Fibroblast of lung (primary cell): ENCODE measurements around the gene STARD10. TPM values are rescaled to one million over a fixed set of nuclear protein-coding genes. Genes with fewer than 3 reads are reported as not detected.

Source experiments
- DNase-seq, 2 donors: peaks; one replicate each; pipeline versions ENCODE4 v3.0.0 to v3.0.0-alpha.2; 2010; ENCODE audit warnings: low read depth in 2 of 2
- H2AFZ ChIP-seq: 2 replicates; pipeline ENCODE4 v1.5.1; 2012; ENCODE audit warnings: low read length, control low read depth, inconsistent platforms
- H3K27ac ChIP-seq: 2 replicates; pipeline ENCODE4 v1.5.1; 2011; ENCODE audit warnings: low read length, control low read depth; ENCODE audit not compliant: insufficient read depth
- H3K27me3 ChIP-seq: 2 replicates; pipeline ENCODE4 v1.5.1; 2011; ENCODE audit warnings: mild to moderate bottlenecking, low read length; ENCODE audit not compliant: control insufficient read depth, insufficient read depth
- H3K36me3 ChIP-seq: 2 replicates; pipeline ENCODE4 v1.5.1; 2011; ENCODE audit warnings: low read length; ENCODE audit not compliant: control insufficient read depth, insufficient read depth
- H3K4me1 ChIP-seq: 2 replicates; pipeline ENCODE4 v1.5.1; 2011; ENCODE audit warnings: low read length; ENCODE audit not compliant: control insufficient read depth, insufficient read depth; ENCODE audit errors: extremely low read depth
- H3K4me2 ChIP-seq: 2 replicates; pipeline ENCODE4 v1.5.1; 2011; ENCODE audit warnings: low read length, control low read depth; ENCODE audit not compliant: insufficient read depth; ENCODE audit errors: extremely low read depth
- H3K4me3 ChIP-seq, 4 experiments: fragments of 200-600 bp in 1 of 4; sonication (generic) in 1 of 4; replicated peaks in 1 of 4; 2 replicates each; pipeline ENCODE4 v1.5.1; 2011 to 2016; ENCODE audit warnings: low read length in 4 of 4, low read depth in 3 of 4, mild to moderate bottlenecking in 3 of 4, control low read depth in 2 of 4, inconsistent platforms in 1 of 4, mixed read lengths in 1 of 4; ENCODE audit not compliant: insufficient read depth in 1 of 4; ENCODE audit errors: control extremely low read depth in 1 of 4
- H3K79me2 ChIP-seq: 2 replicates; pipeline ENCODE4 v1.5.1; 2012; ENCODE audit warnings: mild to moderate bottlenecking, low read length, inconsistent platforms; ENCODE audit not compliant: control insufficient read depth, insufficient read depth
- H3K9ac ChIP-seq: 2 replicates; pipeline ENCODE4 v1.5.1; 2011; ENCODE audit warnings: mild to moderate bottlenecking, low read length, control low read depth; ENCODE audit not compliant: insufficient read depth
- H3K9me3 ChIP-seq: 2 replicates; pipeline ENCODE4 v1.5.1; 2012; ENCODE audit warnings: low read depth, low read length; ENCODE audit not compliant: control insufficient read depth, insufficient read depth
- H4K20me1 ChIP-seq: 2 replicates; pipeline ENCODE4 v1.5.1; 2011; ENCODE audit warnings: low read length; ENCODE audit not compliant: control insufficient read depth, insufficient read depth; ENCODE audit errors: extremely low read depth
- CTCF ChIP-seq, 2 donors: IDR thresholded peaks in 1 of 2; conservative IDR thresholded peaks in 1 of 2; 1 replicate in 1 of 2; 2 replicates in 1 of 2; pipeline ENCODE4 v1.5.1; 2011 to 2012; ENCODE audit warnings: low read length in 2 of 2, control low read depth in 1 of 2, inconsistent platforms in 1 of 2, low read depth in 1 of 2, mild to moderate bottlenecking in 1 of 2
- EZH2 ChIP-seq: IDR thresholded peaks from 2 replicates; pipeline ENCODE4 v1.5.1; 2012; ENCODE audit warnings: low read length, control low read depth, mild to moderate bottlenecking; ENCODE audit errors: missing control alignments
- polyA plus RNA-seq, 2 donors: library from polyadenylated mRNA; depleted of rRNA in 1 of 2; stranded (reverse) in 1 of 2; unstranded in 1 of 2; fragments of >200 nt; gene quantifications; 2 replicates each; pipeline ENCODE4 v1.2.1, GENCODE V29; 2011 to 2012; ENCODE audit warnings: missing spikeins in 1 of 2
- total RNA-seq: library from RNA; depleted of rRNA; stranded (reverse); fragments of >200 nt; gene quantifications from 2 replicates; pipeline ENCODE4 v1.2.1, GENCODE V29; 2014

Gene STARD10
- total and polyA plus RNA-seq, 2 donors (not counting 1 experiment from before 2014, with no cell fraction given), result 20.7 to 32.0 TPM

DNA sequence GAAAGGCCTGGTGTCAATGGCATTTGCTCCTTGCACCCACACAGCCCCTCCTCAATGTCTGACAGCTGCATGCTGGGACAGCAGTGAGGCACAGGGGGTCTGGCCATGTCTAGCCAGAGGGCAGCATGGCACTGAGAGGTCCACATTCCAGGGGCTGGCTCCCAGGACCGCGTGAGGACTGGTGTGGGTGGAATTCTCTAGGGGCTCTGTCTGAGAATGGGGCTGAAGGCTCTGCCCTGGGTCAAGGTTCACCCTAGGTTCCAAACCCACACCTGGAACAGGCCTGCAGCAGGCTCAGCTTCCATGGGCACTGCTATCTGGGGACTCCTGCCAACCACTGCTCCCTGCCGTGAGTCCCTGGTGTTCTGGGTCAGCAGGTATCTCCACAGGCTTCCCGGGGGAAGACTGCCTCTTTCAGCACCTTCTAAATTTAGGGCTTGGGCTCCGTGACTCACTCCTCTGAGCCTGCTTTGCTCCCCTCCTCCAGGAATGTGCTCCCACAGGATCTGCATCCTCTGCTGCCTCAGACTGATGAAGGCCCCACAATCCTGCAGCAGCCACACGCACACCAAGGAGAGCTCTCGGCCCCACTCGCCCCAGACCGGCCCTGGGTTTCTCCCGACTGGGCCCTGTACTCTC is 4.2 kb downstream of the STARD10 start:
- no peaks in the 10 kb centered on the region for H4K20me1 ChIP-seq
- H3K4me3 ChIP-seq, result no peak overlapping the region
- peak; percentile 14 to 72 for DNase-seq
- TF ChIP-seq CTCF (conservative IDR thresholded peaks at IDR 0.05 in 1 of 2, IDR thresholded peaks at IDR 0.05 in 1 of 2; ENCODE audit: low read depth in 1 of 2, low read length in 2 of 2) (no peak), EZH2 (no peak)
- H3K9ac ChIP-seq, result no peak overlapping the region
- H2AFZ ChIP-seq, result no peak overlapping the region
- H3K9me3 ChIP-seq, result no peaks in the 10 kb centered on the region
- no peaks in the 10 kb centered on the region for H3K36me3 ChIP-seq
- H3K27me3 ChIP-seq, result no peaks in the 10 kb centered on the region
- H3K4me1 ChIP-seq, result peaks cover 14% of the 10 kb centered on the region
- H3K27ac ChIP-seq, result no peak overlapping the region
- H3K4me2 ChIP-seq, result no peak overlapping the region
- H3K79me2 ChIP-seq, result no peaks in the 10 kb centered on the region

- no peaks in the 10 kb centered on the region for H3K9me3 ChIP-seq
- no peak overlapping the region for H3K27ac ChIP-seq
- H3K27me3 ChIP-seq, result no peaks in the 10 kb centered on the region
- no peak for TF ChIP-seq EZH2
- no peak for TF ChIP-seq CTCF (conservative IDR thresholded peaks at IDR 0.05 in 1 of 2, IDR thresholded peaks at IDR 0.05 in 1 of 2; ENCODE audit: low read depth in 1 of 2, low read length in 2 of 2)
- no peaks in the 10 kb centered on the region for H3K79me2 ChIP-seq
- no peak overlapping the region for H3K9ac ChIP-seq
- no peak overlapping the region for H2AFZ ChIP-seq
- no peak overlapping the region for H3K4me3 ChIP-seq
- no peaks in the 10 kb centered on the region for H4K20me1 ChIP-seq
- H3K4me1 ChIP-seq, result peaks cover 8% of the 10 kb centered on the region
- DNase-seq, result no peak
- no peaks in the 10 kb centered on the region for H3K36me3 ChIP-seq
- H3K4me2 ChIP-seq, result no peak overlapping the region
Measured at GRCh38 chr11:72788241-72788640, 5.6 kb downstream of the STARD10 start.

- no peak overlapping the region for H3K9ac ChIP-seq
- no peak overlapping the region for H2AFZ ChIP-seq
- TF ChIP-seq CTCF (conservative IDR thresholded peaks at IDR 0.05 in 1 of 2, IDR thresholded peaks at IDR 0.05 in 1 of 2; ENCODE audit: low read depth in 1 of 2, low read length in 2 of 2), result no peak
- TF ChIP-seq EZH2, result no peak
- H3K36me3 ChIP-seq, result no peaks in the 10 kb centered on the region
- no peak overlapping the region for H3K4me3 ChIP-seq
- no peak for DNase-seq
- H3K9me3 ChIP-seq, result no peaks in the 10 kb centered on the region
- H3K27me3 ChIP-seq, result no peaks in the 10 kb centered on the region
- no peaks in the 10 kb centered on the region for H4K20me1 ChIP-seq
- H3K79me2 ChIP-seq, result no peaks in the 10 kb centered on the region
- H3K4me2 ChIP-seq, result no peak overlapping the region
- H3K27ac ChIP-seq, result no peak overlapping the region
- H3K4me1 ChIP-seq, result peaks cover 5% of the 10 kb centered on the region
Measured at GRCh38 chr11:72787216-72788104, 6.4 kb downstream of the STARD10 start.
